GM12878 (cell line): ENCODE measurements around the gene SYNPO.

ENCODE experiments used
- GABPA ChIP-seq: IDR thresholded peaks from 2 replicates; pipeline ENCODE4 v1.6.1; 2014; ENCODE audit warnings: antibody characterized with exemption, low read depth, mild to moderate bottlenecking, inconsistent platforms
- POLR2A ChIP-seq: IDR thresholded peaks from 2 replicates; pipeline ENCODE4 v1.6.1; 2011; ENCODE audit warnings: low read depth, mild to moderate bottlenecking, low read length

- no peak for TF ChIP-seq GABPA
- TF ChIP-seq POLR2A: no peak
Measured at GRCh38 chr5:150622157-150622556, 18.3 kb upstream of the SYNPO start.
